Ishikawa (cell line): Measurements from ENCODE around the gene GABARAPL2.

ENCODE experiments used
- RAD21 ChIP-seq: IDR thresholded peaks from 2 replicates; pipeline ENCODE4 v1.6.1; 2012; ENCODE audit warnings: low read depth
- YY1 ChIP-seq: IDR thresholded peaks from 2 replicates; pipeline ENCODE4 v1.6.1; 2012; ENCODE audit warnings: low read depth

DNA sequence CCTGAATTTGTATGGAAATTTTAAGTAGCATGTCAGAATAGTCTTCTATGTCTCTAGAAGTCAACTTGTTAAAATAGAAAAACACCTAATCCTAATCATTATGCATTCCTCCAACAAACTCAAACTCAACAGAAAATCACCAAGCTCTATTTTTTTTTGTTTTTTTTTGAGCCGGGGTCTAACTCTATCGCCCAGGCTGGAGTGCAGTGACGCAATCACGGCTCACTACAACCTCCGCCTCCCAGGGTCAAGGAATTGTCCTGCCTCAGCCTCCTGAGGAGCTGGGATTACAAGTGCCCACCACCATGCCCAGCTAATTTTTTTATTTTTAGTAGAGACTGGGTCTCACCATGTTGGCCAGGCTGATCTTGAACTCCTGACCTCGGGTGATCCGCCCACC, 19.9 kb upstream of the GABARAPL2 start:
- TF ChIP-seq RAD21 (no peak), YY1 (no peak)
